H1 (cell line): ENCODE measurements around the gene CORO2B. TPM values are rescaled to one million over a fixed set of nuclear protein-coding genes. Genes with fewer than 3 reads are reported as not detected.

Experiments used
- CTCF ChIA-PET: fragments of 300-600 bp; sonication (Branson Sonifier 250); formaldehyde crosslinking; loops from one replicate; lab custom pipeline; 2021; ENCODE audit not compliant: partially characterized antibody; lab: Charles Lee
- POLR2A ChIA-PET: fragments of 300-600 bp; sonication (Branson Sonifier 250); formaldehyde crosslinking; loops from one replicate; lab custom pipeline; 2021; ENCODE audit warnings: inconsistent platforms; ENCODE audit not compliant: partially characterized antibody; lab: Charles Lee
- DNase-seq, 2 experiments: peaks; one replicate each; pipeline versions ENCODE4 v3.0.0 to v3.0.0-alpha.2; 2010 to 2022; ENCODE audit warnings: low spot score in 2 of 2, low read depth in 1 of 2, mixed read lengths in 1 of 2
- FAIRE-seq: peaks from 2 replicates; lab custom pipeline; 2011; peaks lifted over from hg19 to GRCh38; lab: Jason Lieb, UNC
- H2AFZ ChIP-seq: 2 replicates; pipeline ENCODE4 v1.8.1; 2012; ENCODE audit warnings: low read length, inconsistent platforms
- H2AK5ac ChIP-seq: 2 replicates; pipeline ENCODE4 v1.6.1; 2013; ENCODE audit warnings: low read depth, low read length
- H2BK120ac ChIP-seq: replicated peaks from 2 replicates; pipeline ENCODE3; 2013; ENCODE audit warnings: low read depth, low read length, inconsistent platforms
- H2BK12ac ChIP-seq: 2 replicates; pipeline ENCODE4 v1.6.1; 2013; ENCODE audit warnings: low read depth, low read length
- H2BK15ac ChIP-seq: 2 replicates; pipeline ENCODE4 v1.6.1; 2013; ENCODE audit warnings: low read length
- H2BK20ac ChIP-seq: 2 replicates; pipeline ENCODE4 v1.6.1; 2013; ENCODE audit warnings: low read length
- H2BK5ac ChIP-seq: 2 replicates; pipeline ENCODE4 v1.6.1; 2013; ENCODE audit warnings: low read depth, low read length
- H3K14ac ChIP-seq: 2 replicates; pipeline ENCODE4 v1.6.1; 2013; ENCODE audit warnings: inconsistent platforms; ENCODE audit not compliant: insufficient read length
- H3K18ac ChIP-seq: 2 replicates; pipeline ENCODE4 v1.6.1; 2013; ENCODE audit warnings: low read length; ENCODE audit errors: extremely low read depth
- H3K23ac ChIP-seq: 2 replicates; pipeline ENCODE4 v1.6.1; 2013; ENCODE audit warnings: inconsistent platforms; ENCODE audit not compliant: insufficient read length
- H3K23me2 ChIP-seq: 2 replicates; pipeline ENCODE4 v1.6.1; 2013; ENCODE audit warnings: low read depth, low read length
- H3K27ac ChIP-seq: 2 replicates; pipeline ENCODE4 v1.6.1; 2011; ENCODE audit warnings: low read depth, low read length, inconsistent platforms
- H3K27me3 ChIP-seq, 4 experiments: replicated peaks in 1 of 4; 1 replicate in 1 of 4; 2 replicates in 3 of 4; pipeline versions ENCODE4 v1.6.1 to v1.8.1; 2011 to 2013; ENCODE audit warnings: low read length in 3 of 4, mild to moderate bottlenecking in 3 of 4, inconsistent platforms in 2 of 4, mixed read lengths in 2 of 4, moderate library complexity in 1 of 4; ENCODE audit not compliant: control insufficient read depth in 3 of 4, insufficient read depth in 3 of 4; ENCODE audit errors: extremely low read depth in 1 of 4
- H3K36me3 ChIP-seq, 4 experiments: 2 replicates each; pipeline versions ENCODE4 v1.6.1 to v1.8.1; 2011 to 2013; ENCODE audit warnings: mild to moderate bottlenecking in 4 of 4, low read length in 3 of 4, moderate library complexity in 2 of 4, control low read depth in 1 of 4, inconsistent platforms in 1 of 4; ENCODE audit not compliant: insufficient read depth in 4 of 4, control insufficient read depth in 2 of 4
- H3K4ac ChIP-seq: replicated peaks from 2 replicates; pipeline ENCODE3; 2013; ENCODE audit warnings: low read length, low read depth, mixed read lengths, inconsistent platforms; ENCODE audit not compliant: insufficient read length
- H3K4me1 ChIP-seq, 4 experiments: replicated peaks in 1 of 4; 1 replicate in 1 of 4; 2 replicates in 3 of 4; pipeline versions ENCODE4 v1.6.1 to v1.8.1; 2011 to 2013; ENCODE audit warnings: low read length in 3 of 4, inconsistent platforms in 2 of 4, mixed read lengths in 1 of 4; ENCODE audit not compliant: insufficient read depth in 4 of 4, control insufficient read depth in 3 of 4
- H3K4me2 ChIP-seq, 2 experiments: 2 replicates each; pipeline versions ENCODE4 v1.6.1 to v1.8.1; 2011 to 2013; ENCODE audit warnings: low read depth in 2 of 2, low read length in 2 of 2, control low read depth in 1 of 2, inconsistent platforms in 1 of 2, mild to moderate bottlenecking in 1 of 2; ENCODE audit not compliant: insufficient read depth in 1 of 2
- H3K4me3 ChIP-seq, 4 experiments: fragments of 200-600, 300-600 bp in 1 of 4; sonication (generic), shearing (Covaris generic), sonication (Bioruptor Twin) in 1 of 4; 2 replicates each; pipeline versions ENCODE4 v1.5.1 to v1.8.1; 2011 to 2016; ENCODE audit warnings: low read length in 4 of 4, low read depth in 3 of 4, control low read depth in 2 of 4, inconsistent platforms in 2 of 4, mild to moderate bottlenecking in 2 of 4, mixed read lengths in 1 of 4, moderate library complexity in 1 of 4; ENCODE audit not compliant: insufficient read depth in 2 of 4; ENCODE audit errors: extremely low read depth in 1 of 4
- H3K56ac ChIP-seq: replicated peaks from 2 replicates; pipeline ENCODE3; 2013; ENCODE audit warnings: low read depth, mild to moderate bottlenecking, mixed read lengths, low read length, inconsistent platforms; ENCODE audit not compliant: insufficient read length
- H3K79me1 ChIP-seq: 2 replicates; pipeline ENCODE4 v1.6.1; 2013; ENCODE audit warnings: low read depth, low read length, control low read depth
- H3K79me2 ChIP-seq, 2 experiments: 2 replicates each; pipeline versions ENCODE4 v1.6.1 to v1.8.1; 2012 to 2013; ENCODE audit warnings: low read length in 2 of 2, mild to moderate bottlenecking in 2 of 2, inconsistent platforms in 1 of 2; ENCODE audit not compliant: insufficient read depth in 2 of 2, control insufficient read depth in 1 of 2
- H3K9ac ChIP-seq, 4 experiments: replicated peaks in 1 of 4; 1 replicate in 1 of 4; 2 replicates in 3 of 4; pipeline versions ENCODE4 v1.6.1 to v1.8.1; 2011 to 2013; ENCODE audit warnings: low read depth in 3 of 4, low read length in 3 of 4, control low read depth in 2 of 4, mild to moderate bottlenecking in 2 of 4, moderate library complexity in 2 of 4, inconsistent platforms in 1 of 4; ENCODE audit errors: extremely low read depth in 1 of 4
- H3K9me3 ChIP-seq, 2 experiments: 2 replicates each; pipeline versions ENCODE4 v1.6.1 to v1.8.1; 2012 to 2013; ENCODE audit warnings: mild to moderate bottlenecking in 2 of 2, moderate library complexity in 2 of 2, control low read depth in 1 of 2, inconsistent platforms in 1 of 2, low read depth in 1 of 2, low read length in 1 of 2, mixed read lengths in 1 of 2; ENCODE audit not compliant: insufficient read depth in 2 of 2
- H4K20me1 ChIP-seq, 2 experiments: replicated peaks in 1 of 2; 2 replicates each; pipeline versions ENCODE3 to v1.8.1; 2011 to 2013; ENCODE audit warnings: inconsistent platforms in 2 of 2, low read length in 2 of 2, mild to moderate bottlenecking in 1 of 2; ENCODE audit not compliant: insufficient read depth in 2 of 2, control insufficient read depth in 1 of 2
- H4K5ac ChIP-seq: 2 replicates; pipeline ENCODE4 v1.6.1; 2013; ENCODE audit warnings: low read length, low read depth, mixed read lengths, inconsistent platforms; ENCODE audit not compliant: insufficient read length
- H4K8ac ChIP-seq: 2 replicates; pipeline ENCODE4 v1.8.0; 2013; ENCODE audit warnings: mild to moderate bottlenecking, moderate library complexity, low read length, inconsistent platforms; ENCODE audit not compliant: insufficient read depth; ENCODE audit errors: extremely low read depth
- H4K91ac ChIP-seq: replicated peaks from 2 replicates; pipeline ENCODE3; 2013; ENCODE audit warnings: low read length, mixed read lengths, inconsistent platforms; ENCODE audit not compliant: insufficient read length
- ASH2L ChIP-seq: fragments of 200-600, 300-600 bp; sonication (generic); IDR thresholded peaks from one replicate; pipeline ENCODE4 v1.7.1; 2017; ENCODE audit warnings: low read length
- EGR1 ChIP-seq: IDR thresholded peaks from 2 replicates; pipeline ENCODE4 v1.6.1; 2011; ENCODE audit warnings: low read depth, low read length, borderline replicate concordance
- KDM4A ChIP-seq: IDR thresholded peaks from one replicate; pipeline ENCODE4 v1.7.1; 2012; ENCODE audit warnings: low read depth, mild to moderate bottlenecking, moderate library complexity, low read length, inconsistent platforms; ENCODE audit not compliant: severe bottlenecking
- MAFK ChIP-seq: IDR thresholded peaks from 2 replicates; pipeline ENCODE4 v1.6.1; 2012; ENCODE audit warnings: low read depth, mild to moderate bottlenecking, improper control_type of control experiment, low read length
- NRF1 ChIP-seq: IDR thresholded peaks from 2 replicates; pipeline ENCODE4 v1.6.1; 2011; ENCODE audit warnings: mild to moderate bottlenecking, low read depth, low read length, improper control_type of control experiment
- POU5F1 ChIP-seq: IDR thresholded peaks from 2 replicates; pipeline ENCODE4 v1.6.1; 2011; ENCODE audit warnings: low read depth, mild to moderate bottlenecking, low read length, moderate library complexity
- RBBP5 ChIP-seq: IDR thresholded peaks from 2 replicates; pipeline ENCODE4 v1.7.1; 2012; ENCODE audit warnings: low read depth, mild to moderate bottlenecking, inconsistent platforms, low read length, moderate library complexity, borderline replicate concordance
- RXRA ChIP-seq: IDR thresholded peaks from 2 replicates; pipeline ENCODE4 v1.6.1; 2011; ENCODE audit warnings: low read depth, mild to moderate bottlenecking, low read length, moderate library complexity; ENCODE audit not compliant: insufficient read depth
- SP4 ChIP-seq: IDR thresholded peaks from 2 replicates; pipeline ENCODE4 v1.6.1; 2012; ENCODE audit warnings: low read length, inconsistent platforms
- SUZ12 ChIP-seq: fragments of 200-600 bp; sonication (generic); IDR thresholded peaks from 2 replicates; pipeline ENCODE4 v1.6.1; 2012; ENCODE audit warnings: mild to moderate bottlenecking, inconsistent platforms, low read length, moderate library complexity, mixed read lengths
- WGBS, 2 experiments: shearing (Covaris generic) in 1 of 2; methylation state at CpG; one replicate each; pipeline versions ENCODE4 v1.1.6 to v1.1.7; 2013 to 2015; ENCODE audit warnings: low lambda C conversion rate in 2 of 2, mixed read lengths in 2 of 2, inconsistent platforms in 1 of 2, low coverage in 1 of 2, missing lambda C conversion rate in 1 of 2; ENCODE audit not compliant: insufficient replicate concordance in 2 of 2, insufficient coverage in 1 of 2, insufficient read length in 1 of 2; ENCODE audit errors: extremely low coverage in 1 of 2, missing lambda C conversion rate in 1 of 2; 5-methylcytosine and 5-hydroxymethylcytosine counted together
- polyA plus RNA-seq, 7 experiments: library from polyadenylated mRNA; depleted of rRNA in 3 of 7; stranded (reverse) in 5 of 7; unstranded in 2 of 7; fragments of >200 nt in 5 of 7; fragments of 200-250 nt in 2 of 7; gene quantifications; 1 replicate in 5 of 7; 2 replicates in 1 of 7; 4 replicates in 1 of 7; pipeline versions ENCODE4 v1.2.1 to v1.2.3, GENCODE V29; 2011 to 2013; ENCODE audit warnings: missing spikeins in 2 of 7, mixed read lengths in 2 of 7
- total RNA-seq: library from RNA; stranded (reverse); fragmentation: NEBNext Ultra II Directional; extraction: Animal tissue kit (Norgen Biotek cat#: 25700); gene quantifications from 2 replicates; pipeline ENCODE4 v1.2.1, GENCODE V29; 2021
- TF ChIP-seq, protein P1 (sequence below), 3 experiments: IDR thresholded peaks; 1 replicate in 2 of 3; 2 replicates in 1 of 3; pipeline versions ENCODE4 v1.5.1 to v1.6.1; 2011; ENCODE audit warnings: low read length in 3 of 3, mild to moderate bottlenecking in 3 of 3, inconsistent platforms in 2 of 3, low read depth in 1 of 3, moderate library complexity in 1 of 3; ENCODE audit not compliant: insufficient read depth in 1 of 3; ENCODE audit errors: control extremely low read depth in 1 of 3

CORO2B gene
- total and polyA plus RNA-seq, 2 of the 8 experiments (the other 6 are each of a cell fraction or from before 2014, with no cell fraction given) = 3.4 to 6.7 TPM

DNA sequence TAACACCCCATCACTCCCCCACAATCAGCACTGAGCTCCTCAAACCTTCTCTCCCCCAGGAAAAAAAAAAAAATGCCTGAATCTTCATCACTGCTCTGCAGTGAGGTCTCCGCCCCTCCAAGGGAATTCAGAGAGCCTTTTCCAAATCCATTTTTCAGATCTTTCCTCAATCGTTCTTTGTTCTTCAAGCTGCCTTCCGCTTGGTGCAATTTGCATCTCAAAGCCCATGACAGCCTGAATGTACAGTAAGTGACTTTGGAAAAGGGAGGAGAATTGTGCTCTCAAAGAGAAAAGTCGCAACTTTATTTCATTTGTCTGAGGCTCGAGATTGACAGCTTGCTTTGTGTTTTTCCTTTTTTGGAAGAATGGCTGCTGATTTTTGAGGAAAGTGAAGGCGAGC, 75.0 kb downstream of the CORO2B start:
- H3K23ac ChIP-seq = no peak overlapping the region
- CTCF ChIA-PET = interaction anchor here (0.7 to 35.0 kb wide), 10 partner anchors 9 to 141 kb away, joined by 3 to 721 read pairs (median 14); no protein-coding TSS in a partner anchor
- no peak for DNase-seq
- FAIRE-seq = no peak
- no peaks in the 10 kb centered on the region for H3K79me1 ChIP-seq
- no peak overlapping the region for H4K5ac ChIP-seq
- no peak overlapping the region for H2AK5ac ChIP-seq
- H3K79me2 ChIP-seq = no peaks in the 10 kb centered on the region
- POLR2A ChIA-PET = no interaction called here
- H3K27me3 ChIP-seq = no peaks in the 10 kb centered on the region
- no peaks in the 10 kb centered on the region for H3K36me3 ChIP-seq
- no peak overlapping the region for H2BK5ac ChIP-seq
- no peak overlapping the region for H3K27ac ChIP-seq
- no peak overlapping the region for H3K4me3 ChIP-seq
- no peaks in the 10 kb centered on the region for H3K23me2 ChIP-seq
- H2BK12ac ChIP-seq = no peak overlapping the region
- no peaks in the 10 kb centered on the region for H3K9me3 ChIP-seq
- H4K8ac ChIP-seq = no peak overlapping the region
- no peak overlapping the region for H2BK15ac ChIP-seq
- H3K18ac ChIP-seq = no peak overlapping the region
- H3K4me1 ChIP-seq = peaks cover 6 to 17% (median 12%) of the 10 kb centered on the region in 4 experiments
- no peak overlapping the region for H4K91ac ChIP-seq
- H3K9ac ChIP-seq = no peak overlapping the region
- H2BK120ac ChIP-seq = no peak overlapping the region
- no peak overlapping the region for H3K56ac ChIP-seq
- no peak overlapping the region for H2AFZ ChIP-seq
- no peaks in the 10 kb centered on the region for H4K20me1 ChIP-seq
- H2BK20ac ChIP-seq = no peak overlapping the region
- no peak overlapping the region for H3K14ac ChIP-seq
- 68% methylated on average over 6 of the region's 6 CpGs; no CpG with 5 or more reads in 1 of the 2 experiments for WGBS, 2 experiments
- no peak overlapping the region for H3K4ac ChIP-seq
- no peak overlapping the region for H3K4me2 ChIP-seq
- TF ChIP-seq SP4 (no peak), ASH2L (no peak), RXRA (no peak), NRF1 (no peak), RBBP5 (no peak), MAFK (no peak), KDM4A (no peak), POU5F1 (no peak), SUZ12 (no peak), EGR1 (no peak)
- TF ChIP-seq, protein P1, sequence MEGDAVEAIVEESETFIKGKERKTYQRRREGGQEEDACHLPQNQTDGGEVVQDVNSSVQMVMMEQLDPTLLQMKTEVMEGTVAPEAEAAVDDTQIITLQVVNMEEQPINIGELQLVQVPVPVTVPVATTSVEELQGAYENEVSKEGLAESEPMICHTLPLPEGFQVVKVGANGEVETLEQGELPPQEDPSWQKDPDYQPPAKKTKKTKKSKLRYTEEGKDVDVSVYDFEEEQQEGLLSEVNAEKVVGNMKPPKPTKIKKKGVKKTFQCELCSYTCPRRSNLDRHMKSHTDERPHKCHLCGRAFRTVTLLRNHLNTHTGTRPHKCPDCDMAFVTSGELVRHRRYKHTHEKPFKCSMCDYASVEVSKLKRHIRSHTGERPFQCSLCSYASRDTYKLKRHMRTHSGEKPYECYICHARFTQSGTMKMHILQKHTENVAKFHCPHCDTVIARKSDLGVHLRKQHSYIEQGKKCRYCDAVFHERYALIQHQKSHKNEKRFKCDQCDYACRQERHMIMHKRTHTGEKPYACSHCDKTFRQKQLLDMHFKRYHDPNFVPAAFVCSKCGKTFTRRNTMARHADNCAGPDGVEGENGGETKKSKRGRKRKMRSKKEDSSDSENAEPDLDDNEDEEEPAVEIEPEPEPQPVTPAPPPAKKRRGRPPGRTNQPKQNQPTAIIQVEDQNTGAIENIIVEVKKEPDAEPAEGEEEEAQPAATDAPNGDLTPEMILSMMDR (IDR thresholded peaks at IDR 0.05; ENCODE audit: control extremely low read depth in 1 of 3, insufficient read depth in 1 of 3, low read depth in 1 of 3, low read length in 3 of 3) = no peak
